ENCODE results near the gene MDN1.
A peak's percentile ranks its signal among the peaks of the same experiment; 100 is the strongest.
"Not testable (repeated sequence)": the region's sequence is repeated elsewhere in the genome, so short reads cannot be mapped to it uniquely, and the experiment has no call there.

MDN1 gene

GRCh38 chr6:89819336-89820130 is at the start of gene MDN1:
TSS of gene MDN1 (minus strand) at chr6:89819794. CDS start at chr6:89819607, 187 bp downstream.
- peak; percentile 98 for DNase-seq

- no peak for DNase-seq
Measured at GRCh38 chr6:89866024-89866678, 46.6 kb upstream of the MDN1 start.

- peak; percentile 64 for DNase-seq
Measured at GRCh38 chr6:89862698-89863097, 43.1 kb upstream of the MDN1 start.

GRCh38 chr6:89862273-89862672 is 42.7 kb upstream of the MDN1 start:
- peak; percentile 53 for DNase-seq

- no peak for DNase-seq
Measured at GRCh38 chr6:89859744-89860143, 40.1 kb upstream of the MDN1 start.

- DNase-seq = no peak
Measured at GRCh38 chr6:89858041-89858440, 38.4 kb upstream of the MDN1 start.

GRCh38 chr6:89853068-89853467 is 33.5 kb upstream of the MDN1 start:
- DNase-seq = no peak

- DNase-seq = not testable (repeated sequence)
Measured at GRCh38 chr6:89847513-89847912, 27.9 kb upstream of the MDN1 start.

GRCh38 chr6:89843070-89843469 is 23.5 kb upstream of the MDN1 start:
- no peak for DNase-seq

GRCh38 chr6:89842228-89842627 is 22.6 kb upstream of the MDN1 start:
- DNase-seq = no peak

- no peak for DNase-seq
Measured at GRCh38 chr6:89840538-89840937, 20.9 kb upstream of the MDN1 start.

- no peak for DNase-seq
Measured at GRCh38 chr6:89836639-89837222, 17.1 kb upstream of the MDN1 start.

- peak; percentile 15 for DNase-seq
Measured at GRCh38 chr6:89834884-89835792, 15.5 kb upstream of the MDN1 start.

- peak; percentile 39 for DNase-seq
Measured at GRCh38 chr6:89830170-89830809, 10.7 kb upstream of the MDN1 start.

- DNase-seq = peak; percentile 100
Measured at GRCh38 chr6:89829472-89830169, 10.0 kb upstream of the MDN1 start, which contains the start of gene CASP8AP2. TSS of gene CASP8AP2 (plus strand) at chr6:89829880.

- no peak for DNase-seq
Measured at GRCh38 chr6:89828988-89829471, 9.4 kb upstream of the MDN1 start.

- DNase-seq = not testable (repeated sequence)
Measured at GRCh38 chr6:89828475-89828987, 8.9 kb upstream of the MDN1 start.

- no peak for DNase-seq
Measured at GRCh38 chr6:89826029-89826528, 6.5 kb upstream of the MDN1 start.

GRCh38 chr6:89818977-89819335 is 638 bp downstream of the MDN1 start:
- peak; percentile 71 for DNase-seq

GRCh38 chr6:89817481-89817880 is 2.1 kb downstream of the MDN1 start:
- no peak for DNase-seq

- DNase-seq = not testable (repeated sequence)
Measured at GRCh38 chr6:89813422-89813821, 6.2 kb downstream of the MDN1 start.
